ENCODE data around the gene MAP3K6.

DNA sequence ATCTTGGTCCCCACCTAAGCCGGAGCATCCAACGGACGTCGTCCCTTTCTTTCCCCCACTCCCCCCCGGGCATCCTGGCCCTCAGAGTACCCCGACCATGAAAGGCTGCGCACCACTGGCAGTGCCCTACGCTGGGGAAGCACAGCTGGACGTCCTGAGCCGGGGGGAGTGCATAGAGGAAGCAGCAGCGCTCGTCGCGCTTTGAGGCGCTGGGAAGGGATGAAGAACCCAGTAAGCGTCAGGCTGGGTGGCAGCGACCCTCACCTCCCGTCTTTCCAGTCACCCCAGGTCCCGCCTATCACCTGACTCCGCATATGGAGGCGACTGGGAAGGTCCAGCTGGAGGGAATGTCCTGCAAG, 5.7 kb downstream of the MAP3K6 start:
- TF ChIP-seq CTCF (IDR thresholded peaks at IDR 0.05): no peak
- no peak for TF ChIP-seq POLR2A (IDR thresholded peaks at IDR 0.05)
- no peak for TF ChIP-seq EP300 (IDR thresholded peaks at IDR 0.05)
